Cardiac fibroblast (primary cell): ENCODE results near the gene FAM83C.
A peak's percentile ranks its signal among the peaks of the same experiment; 100 is the strongest.

Experiments used
- DNase-seq, 2 donors: peaks; one replicate each; pipeline versions ENCODE4 v3.0.0 to v3.0.0-alpha.2; 2010; ENCODE audit warnings: low read depth in 2 of 2
- H3K4me3 ChIP-seq, 2 donors: replicated peaks in 1 of 2; 1 replicate in 1 of 2; 2 replicates in 1 of 2; pipeline ENCODE4 v1.5.1; 2011; ENCODE audit warnings: low read depth in 2 of 2, low read length in 2 of 2, mild to moderate bottlenecking in 2 of 2, moderate library complexity in 1 of 2
- CTCF ChIP-seq: IDR thresholded peaks from one replicate; pipeline ENCODE4 v1.5.1; 2011; ENCODE audit warnings: low read depth, mild to moderate bottlenecking, low read length, inconsistent platforms

Gene FAM83C

DNA sequence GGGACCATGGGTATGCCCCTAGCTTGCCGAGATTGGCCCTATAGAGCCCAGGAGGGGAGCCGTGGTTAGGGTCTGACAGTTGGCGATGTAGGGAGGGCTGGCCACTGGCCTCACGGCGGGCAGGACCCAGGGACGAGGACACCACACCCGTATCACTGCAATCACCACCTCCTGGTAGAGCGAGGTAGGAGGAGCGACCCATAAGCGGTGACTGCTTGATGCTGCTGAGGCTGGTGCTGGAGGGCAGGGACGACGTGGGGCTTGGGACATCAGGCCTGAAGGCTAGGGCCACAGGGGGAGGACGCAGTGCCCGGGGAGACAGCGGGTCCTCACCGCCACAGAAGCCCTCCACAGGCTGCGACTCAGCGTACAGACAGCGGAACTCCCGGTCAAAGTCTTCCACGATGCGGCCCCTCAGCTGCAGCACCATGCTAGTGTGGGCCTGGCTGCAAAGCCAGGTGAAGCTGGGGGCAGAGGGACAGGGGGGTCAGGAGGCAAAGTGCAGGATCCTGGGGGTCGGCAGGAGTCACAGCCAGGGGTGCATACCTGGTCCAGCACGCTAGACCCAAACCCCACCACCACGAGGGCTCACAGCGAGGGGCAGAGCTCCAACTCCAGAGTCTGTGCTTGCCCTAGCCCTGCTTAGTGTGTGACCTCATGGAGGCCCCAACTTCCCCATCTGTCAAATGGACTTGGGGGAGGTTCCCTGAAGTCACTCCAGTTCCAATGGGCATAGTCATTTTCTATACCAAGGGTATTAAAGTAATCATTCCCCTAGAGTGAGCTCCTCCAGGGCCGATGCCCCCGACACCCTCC lies 4.5 kb downstream of the FAM83C start:
- no peak overlapping the region for H3K4me3 ChIP-seq
- no peak for TF ChIP-seq CTCF
- no peak for DNase-seq

DNA sequence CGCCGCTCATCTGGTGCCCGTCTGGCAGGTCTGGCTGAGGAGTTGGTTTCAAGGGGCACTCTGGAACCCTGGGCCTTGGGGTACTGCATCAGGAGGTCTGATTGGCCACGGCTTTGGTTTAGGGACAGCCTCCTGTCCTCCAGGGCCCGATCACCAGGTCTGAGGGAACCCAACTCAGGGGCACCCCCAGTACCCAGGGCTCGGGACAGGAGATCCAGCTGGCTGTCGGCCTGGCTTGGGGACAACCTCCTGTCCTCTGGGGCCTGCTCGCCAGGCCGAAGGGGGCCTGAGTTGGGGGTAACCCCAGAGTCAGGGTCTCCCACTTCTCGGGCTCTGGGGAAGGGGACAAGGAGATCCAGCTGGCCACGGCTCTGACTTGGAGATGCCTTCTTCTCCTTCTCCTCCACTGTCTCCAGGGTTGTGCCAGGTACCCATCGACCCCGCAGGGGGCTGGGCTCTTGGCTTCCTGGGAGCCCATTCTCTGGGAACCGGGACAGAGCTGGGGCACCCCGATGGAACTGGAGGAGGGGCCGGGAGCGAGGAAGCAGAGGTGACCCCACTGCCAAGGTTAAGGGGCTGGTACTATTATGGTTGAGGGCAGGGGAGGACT lies 5.2 kb downstream of the FAM83C start:
- DNase-seq: no peak
- no peak for TF ChIP-seq CTCF
- H3K4me3 ChIP-seq: no peak overlapping the region

DNA sequence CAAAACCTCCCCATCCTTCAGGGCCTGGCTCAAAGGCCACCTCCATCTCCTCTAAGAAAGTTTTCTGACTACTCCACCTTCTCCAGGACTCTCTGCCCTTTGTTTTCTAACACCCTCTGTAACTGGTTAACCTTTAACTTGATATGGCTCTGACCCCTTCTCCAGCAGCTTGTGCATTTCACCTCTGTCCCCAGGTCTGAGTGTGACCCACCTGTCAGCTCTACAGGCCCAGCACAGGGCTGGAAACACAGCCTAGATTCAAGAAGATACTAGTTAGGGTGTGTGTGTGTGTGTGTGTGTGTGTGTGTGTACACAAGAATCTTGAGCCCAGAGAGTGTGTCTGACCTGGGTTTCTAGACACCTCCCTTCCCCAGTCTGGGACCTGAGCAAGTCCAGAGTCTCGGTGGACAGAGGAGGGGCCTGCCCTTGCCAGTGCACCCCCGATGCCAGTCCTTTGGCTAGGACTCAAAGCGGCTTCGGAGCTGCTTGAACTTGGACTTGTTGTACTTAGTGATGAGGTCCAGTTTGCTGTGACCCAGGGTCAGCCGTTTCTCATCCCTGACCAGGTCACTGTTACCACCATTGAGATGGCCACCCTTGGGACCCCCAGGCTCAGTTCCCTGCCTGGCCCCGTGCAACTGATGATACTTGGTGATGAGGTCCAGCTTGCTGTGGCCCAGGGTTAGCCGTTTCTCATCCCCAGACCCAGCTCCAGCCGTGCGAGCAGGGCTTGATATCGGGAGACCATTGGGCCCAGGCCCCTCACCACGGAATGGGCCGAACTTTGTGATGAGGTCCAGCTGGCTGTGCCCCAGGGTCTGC lies 5.9 kb downstream of the FAM83C start:
- TF ChIP-seq CTCF: no peak
- no peak for DNase-seq

GRCh38 chr20:35285806-35286076 lies 6.5 kb downstream of the FAM83C start:
- peak in 1 of 2 donors; percentile 37 for DNase-seq
- no peak overlapping the region for H3K4me3 ChIP-seq
- TF ChIP-seq CTCF: no peak

More for the DNA sequence above, 5.9 kb downstream of the FAM83C start:
- H3K4me3 ChIP-seq: no peak overlapping the region

DNA sequence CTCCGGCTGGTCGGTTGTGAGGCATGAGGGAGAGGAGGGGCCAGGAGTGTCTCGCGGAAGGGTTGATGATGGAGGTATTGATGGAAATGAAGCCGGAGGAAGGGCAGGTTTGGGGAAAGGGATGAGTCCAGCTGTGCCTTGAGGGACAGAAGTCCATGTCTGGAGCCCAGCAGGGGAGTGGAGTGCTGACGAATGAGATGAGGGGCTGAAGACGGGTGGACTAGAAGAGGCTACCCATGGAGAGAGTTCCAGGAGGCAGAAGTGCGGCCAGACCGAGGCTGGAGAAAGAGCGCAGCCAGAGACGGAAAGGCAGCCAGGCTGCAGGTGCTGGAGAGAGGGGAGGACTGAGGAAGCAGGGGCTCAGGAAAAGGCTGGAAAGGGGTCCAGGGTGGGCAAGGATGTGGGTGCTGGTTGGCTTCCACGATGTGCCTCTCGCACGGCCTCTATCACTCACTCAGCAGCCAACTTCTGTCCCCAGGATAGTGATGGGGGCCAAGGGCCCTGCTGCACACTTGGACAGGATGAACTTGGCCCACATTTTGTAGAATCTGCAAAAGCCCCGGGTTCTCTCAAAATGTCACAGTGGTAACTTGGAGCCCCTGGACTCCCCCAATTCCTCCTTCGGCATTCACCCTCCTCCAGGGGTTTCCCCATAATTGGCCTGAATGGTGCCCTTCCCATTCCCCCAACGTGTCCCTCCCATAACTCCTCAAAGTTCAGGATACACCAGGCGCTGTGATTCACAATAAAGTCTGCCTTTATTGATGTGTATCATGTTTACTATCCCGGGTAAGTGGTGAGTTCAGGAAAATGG lies 7.0 kb downstream of the FAM83C start:
- DNase-seq: no peak
- TF ChIP-seq CTCF: no peak
- H3K4me3 ChIP-seq: peak overlapping the region; percentile 81 to 88

DNA sequence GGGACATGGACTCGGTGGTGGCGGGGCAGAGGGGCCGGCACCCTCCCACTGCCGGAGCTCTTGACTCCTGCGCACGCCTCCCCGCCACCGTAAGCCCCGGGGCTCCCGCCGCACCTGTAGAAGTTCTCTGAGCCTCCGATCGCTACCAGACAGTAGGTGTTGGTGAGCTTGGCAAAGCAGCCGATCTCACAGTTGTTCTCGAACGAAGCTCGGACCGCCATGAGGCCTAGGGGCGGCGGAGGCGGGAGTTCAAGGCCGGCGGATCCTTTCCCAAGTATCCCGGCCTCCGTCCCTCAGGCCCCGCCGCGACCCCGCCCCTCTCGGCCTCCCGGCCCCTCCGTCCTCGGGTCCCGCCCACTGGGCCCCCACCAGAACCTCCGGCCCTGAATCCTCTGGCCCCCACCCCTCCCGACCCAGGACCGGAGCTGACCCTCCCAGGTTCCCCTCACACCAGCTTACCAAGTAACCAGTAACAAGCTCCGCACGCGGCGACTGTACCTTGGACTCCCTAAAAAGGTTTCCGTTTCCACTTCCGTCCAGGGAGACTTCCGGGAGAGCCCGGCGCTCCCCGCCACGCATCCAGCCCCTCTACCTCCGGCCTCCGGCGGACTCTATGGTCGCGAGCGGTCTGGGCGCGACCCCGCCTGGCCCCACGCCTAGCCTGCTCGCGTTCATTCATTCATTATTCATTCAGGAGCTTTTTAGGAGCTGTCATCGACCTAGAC lies 7.8 kb downstream of the FAM83C start, which contains the start of gene EIF6:
Gene EIF6 (minus strand): TSS at position 506 of the 725 bp plus-strand sequence. CDS start 285 bp downstream, at position 221.
- no peak for TF ChIP-seq CTCF
- H3K4me3 ChIP-seq: peak within 1 kb of the TSS; percentile 81 to 88
- DNase-seq: peak; percentile 89 to 91
